HepG2 (cell line): ENCODE measurements around the gene PPP2R5C.

Experiments used
- JUN ChIP-seq: sonication (generic); formaldehyde crosslinking; IDR thresholded peaks from 2 replicates; pipeline ENCODE4 v1.4.0; 2020; ENCODE audit warnings: mild to moderate bottlenecking, missing genetic modification reagents
- ZSCAN20 ChIP-seq: sonication (generic); formaldehyde crosslinking; IDR thresholded peaks from 2 replicates; pipeline ENCODE4 v1.4.0; 2020; ENCODE audit warnings: missing genetic modification reagents, mild to moderate bottlenecking, borderline replicate concordance

- TF ChIP-seq JUN: no peak
- TF ChIP-seq ZSCAN20 (CRISPR knock-in tag): no peak
These were observed 19.9 kb downstream of the PPP2R5C start for GRCh38 chr14:101781240-101782061.
